GM10248 (cell line): ENCODE data around the gene MYL7.

ENCODE experiments used
- CTCF ChIA-PET: fragments of 300-600 bp; sonication (Branson Sonifier 250); formaldehyde crosslinking; extraction: SDS; loops from one replicate; lab custom pipeline; 2021; ENCODE audit warnings: antibody characterized with exemption; lab: Yijun Ruan, JAX
- POLR2A ChIA-PET: fragments of 350-650 bp; sonication (Branson Sonifier 250); formaldehyde crosslinking; extraction: SDS; loops from one replicate; lab custom pipeline; 2020; ENCODE audit warnings: antibody characterized with exemption; lab: Yijun Ruan, JAX
- DNase-seq: peaks from one replicate; pipeline ENCODE4 v3.0.0; 2012; ENCODE audit errors: extremely low spot score
- TF ChIP-seq, protein P1 (sequence below): IDR thresholded peaks from 2 replicates; pipeline ENCODE4 v1.5.1; 2012; ENCODE audit warnings: mild to moderate bottlenecking, low read depth; ENCODE audit errors: extremely low read depth, missing control alignments, control extremely low read depth

Gene MYL7

GRCh38 chr7:44096326-44096881, 44.7 kb downstream of the MYL7 start:
- ChIA-PET POLR2A (no interaction called here), CTCF (interaction anchor here (0.8 to 3.7 kb wide), 6 partner anchors 10 to 438 kb away, joined by 3 to 42 read pairs (median 5); no protein-coding TSS in a partner anchor)

GRCh38 chr7:44095781-44096180, 45.4 kb downstream of the MYL7 start:
- CTCF ChIA-PET: no interaction called here
- DNase-seq: no peak
- TF ChIP-seq, protein P1, sequence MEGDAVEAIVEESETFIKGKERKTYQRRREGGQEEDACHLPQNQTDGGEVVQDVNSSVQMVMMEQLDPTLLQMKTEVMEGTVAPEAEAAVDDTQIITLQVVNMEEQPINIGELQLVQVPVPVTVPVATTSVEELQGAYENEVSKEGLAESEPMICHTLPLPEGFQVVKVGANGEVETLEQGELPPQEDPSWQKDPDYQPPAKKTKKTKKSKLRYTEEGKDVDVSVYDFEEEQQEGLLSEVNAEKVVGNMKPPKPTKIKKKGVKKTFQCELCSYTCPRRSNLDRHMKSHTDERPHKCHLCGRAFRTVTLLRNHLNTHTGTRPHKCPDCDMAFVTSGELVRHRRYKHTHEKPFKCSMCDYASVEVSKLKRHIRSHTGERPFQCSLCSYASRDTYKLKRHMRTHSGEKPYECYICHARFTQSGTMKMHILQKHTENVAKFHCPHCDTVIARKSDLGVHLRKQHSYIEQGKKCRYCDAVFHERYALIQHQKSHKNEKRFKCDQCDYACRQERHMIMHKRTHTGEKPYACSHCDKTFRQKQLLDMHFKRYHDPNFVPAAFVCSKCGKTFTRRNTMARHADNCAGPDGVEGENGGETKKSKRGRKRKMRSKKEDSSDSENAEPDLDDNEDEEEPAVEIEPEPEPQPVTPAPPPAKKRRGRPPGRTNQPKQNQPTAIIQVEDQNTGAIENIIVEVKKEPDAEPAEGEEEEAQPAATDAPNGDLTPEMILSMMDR: no peak
- POLR2A ChIA-PET: no interaction called here

More at GRCh38 chr7:44096326-44096881, 44.7 kb downstream of the MYL7 start:
- DNase-seq: no peak
- TF ChIP-seq, protein P1: no peak

GRCh38 chr7:44094883-44095592, 46.1 kb downstream of the MYL7 start:
- ChIA-PET POLR2A (no interaction called here), CTCF (no interaction called here)
- DNase-seq: no peak
- TF ChIP-seq, protein P1: no peak

GRCh38 chr7:44094365-44094764, 46.8 kb downstream of the MYL7 start:
- ChIA-PET POLR2A (no interaction called here), CTCF (interaction anchor here (1.5 kb wide), 1 partner anchor 22 kb away, joined by 3 read pairs; no protein-coding TSS in a partner anchor)
- TF ChIP-seq, protein P1: no peak
- DNase-seq: no peak

- POLR2A ChIA-PET: no interaction called here
Observed at GRCh38 chr7:44093102-44093641, 48.0 kb downstream of the MYL7 start.

More at GRCh38 chr7:44093102-44093641, 48.0 kb downstream of the MYL7 start:
- CTCF ChIA-PET: interaction anchor here (1.3 to 1.5 kb wide), 2 partner anchors 9 to 21 kb away, joined by 3 read pairs; no protein-coding TSS in a partner anchor
- TF ChIP-seq, protein P1: no peak
- no peak for DNase-seq
